ENCODE measurements around the gene SOX13.

DNA sequence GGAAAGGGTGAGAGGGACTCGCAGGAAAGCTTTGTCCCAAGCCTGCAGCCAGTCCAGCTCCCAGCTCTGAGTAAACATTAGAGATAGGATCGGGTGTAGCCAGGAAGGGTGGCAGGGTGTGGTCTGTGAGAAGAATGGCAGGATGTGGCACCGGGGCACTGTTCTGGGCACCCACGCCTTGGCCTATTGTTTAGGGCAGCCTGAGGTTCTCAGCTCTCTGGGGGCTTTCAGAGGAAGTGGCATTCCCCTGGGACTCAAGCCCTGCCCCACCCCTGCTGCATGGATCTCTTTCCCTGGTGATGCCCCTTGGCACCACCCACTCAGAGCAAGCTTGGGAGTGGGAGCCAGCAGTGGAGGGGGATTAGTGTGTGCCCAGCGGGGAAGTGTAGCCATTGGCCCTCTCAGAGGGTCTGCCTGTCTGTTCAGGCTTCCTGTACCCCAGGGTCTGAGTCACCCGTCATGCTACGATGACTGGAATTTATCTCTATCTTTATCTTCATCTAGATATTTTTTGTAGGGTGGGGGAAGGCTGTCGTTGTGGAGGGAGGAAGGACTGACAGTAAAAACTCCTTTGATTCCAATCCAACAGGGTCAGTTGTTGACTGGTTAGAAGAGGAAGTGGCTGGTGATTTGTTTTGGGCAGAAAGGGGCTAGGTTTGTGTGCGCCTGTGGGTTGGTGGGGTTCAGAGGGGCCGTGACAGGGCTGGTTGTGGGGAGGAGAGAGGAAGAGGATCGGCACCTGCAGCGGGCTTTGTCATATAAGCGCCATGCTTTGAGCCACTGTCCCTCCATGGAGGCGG is 31.6 kb downstream of the SOX13 start:
- TF ChIP-seq KDM4B (IDR thresholded peaks at IDR 0.05; ENCODE audit: borderline replicate concordance in 2 of 2, low read depth in 1 of 2) (no peak), TAF1 (IDR thresholded peaks at IDR 0.05; ENCODE audit: control insufficient read depth, extremely low read depth, insufficient read depth, low read length, severe bottlenecking) (no peak), ZBTB17 (CRISPR knock-in tag; IDR thresholded peaks at IDR 0.05) (no peak), TCF7L2 (IDR thresholded peaks at IDR 0.05; ENCODE audit: low read depth, low read length) (no peak), OTX1 (CRISPR knock-in tag; IDR thresholded peaks at IDR 0.05) (no peak), SP2 (IDR thresholded peaks at IDR 0.05; ENCODE audit: extremely low read depth, low read depth, low read length, poor library complexity, severe bottlenecking) (no peak), ZNF124 (CRISPR knock-in tag; IDR thresholded peaks at IDR 0.05) (no peak), POLR2A (conservative IDR thresholded peaks at IDR 0.05) (no peak), NFXL1 (CRISPR knock-in tag; IDR thresholded peaks at IDR 0.05) (no peak)
- TF ChIP-seq, protein P1, sequence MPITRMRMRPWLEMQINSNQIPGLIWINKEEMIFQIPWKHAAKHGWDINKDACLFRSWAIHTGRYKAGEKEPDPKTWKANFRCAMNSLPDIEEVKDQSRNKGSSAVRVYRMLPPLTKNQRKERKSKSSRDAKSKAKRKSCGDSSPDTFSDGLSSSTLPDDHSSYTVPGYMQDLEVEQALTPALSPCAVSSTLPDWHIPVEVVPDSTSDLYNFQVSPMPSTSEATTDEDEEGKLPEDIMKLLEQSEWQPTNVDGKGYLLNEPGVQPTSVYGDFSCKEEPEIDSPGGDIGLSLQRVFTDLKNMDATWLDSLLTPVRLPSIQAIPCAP (CRISPR knock-in tag; IDR thresholded peaks at IDR 0.05; ENCODE audit: borderline replicate concordance), result no peak
- TF ChIP-seq, protein P2, sequence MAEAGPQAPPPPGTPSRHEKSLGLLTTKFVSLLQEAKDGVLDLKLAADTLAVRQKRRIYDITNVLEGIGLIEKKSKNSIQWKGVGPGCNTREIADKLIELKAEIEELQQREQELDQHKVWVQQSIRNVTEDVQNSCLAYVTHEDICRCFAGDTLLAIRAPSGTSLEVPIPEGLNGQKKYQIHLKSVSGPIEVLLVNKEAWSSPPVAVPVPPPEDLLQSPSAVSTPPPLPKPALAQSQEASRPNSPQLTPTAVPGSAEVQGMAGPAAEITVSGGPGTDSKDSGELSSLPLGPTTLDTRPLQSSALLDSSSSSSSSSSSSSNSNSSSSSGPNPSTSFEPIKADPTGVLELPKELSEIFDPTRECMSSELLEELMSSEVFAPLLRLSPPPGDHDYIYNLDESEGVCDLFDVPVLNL (CRISPR knock-in tag; IDR thresholded peaks at IDR 0.05; ENCODE audit: low read depth), result no peak
- TF ChIP-seq, protein P3, sequence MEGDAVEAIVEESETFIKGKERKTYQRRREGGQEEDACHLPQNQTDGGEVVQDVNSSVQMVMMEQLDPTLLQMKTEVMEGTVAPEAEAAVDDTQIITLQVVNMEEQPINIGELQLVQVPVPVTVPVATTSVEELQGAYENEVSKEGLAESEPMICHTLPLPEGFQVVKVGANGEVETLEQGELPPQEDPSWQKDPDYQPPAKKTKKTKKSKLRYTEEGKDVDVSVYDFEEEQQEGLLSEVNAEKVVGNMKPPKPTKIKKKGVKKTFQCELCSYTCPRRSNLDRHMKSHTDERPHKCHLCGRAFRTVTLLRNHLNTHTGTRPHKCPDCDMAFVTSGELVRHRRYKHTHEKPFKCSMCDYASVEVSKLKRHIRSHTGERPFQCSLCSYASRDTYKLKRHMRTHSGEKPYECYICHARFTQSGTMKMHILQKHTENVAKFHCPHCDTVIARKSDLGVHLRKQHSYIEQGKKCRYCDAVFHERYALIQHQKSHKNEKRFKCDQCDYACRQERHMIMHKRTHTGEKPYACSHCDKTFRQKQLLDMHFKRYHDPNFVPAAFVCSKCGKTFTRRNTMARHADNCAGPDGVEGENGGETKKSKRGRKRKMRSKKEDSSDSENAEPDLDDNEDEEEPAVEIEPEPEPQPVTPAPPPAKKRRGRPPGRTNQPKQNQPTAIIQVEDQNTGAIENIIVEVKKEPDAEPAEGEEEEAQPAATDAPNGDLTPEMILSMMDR (IDR thresholded peaks at IDR 0.05 in 2 of 3, conservative IDR thresholded peaks at IDR 0.05 in 1 of 3; ENCODE audit: insufficient read depth in 2 of 3, low read depth in 1 of 3, low read length in 3 of 3), result no peak
